Neural progenitor cell (in vitro differentiated cells): Measurements from ENCODE around the gene UNC45A.

ENCODE experiments used
- EZH2 ChIP-seq: fragments of 200-600 bp; sonication (generic); IDR thresholded peaks from 2 replicates; pipeline ENCODE4 v1.6.1; 2017; ENCODE audit warnings: antibody characterized with exemption, mild to moderate bottlenecking, moderate library complexity
- TF ChIP-seq, protein P1 (sequence below): fragments of 200-600 bp; sonication (generic); IDR thresholded peaks from 2 replicates; pipeline ENCODE4 v1.5.1; 2017; ENCODE audit warnings: antibody characterized with exemption, mild to moderate bottlenecking

DNA sequence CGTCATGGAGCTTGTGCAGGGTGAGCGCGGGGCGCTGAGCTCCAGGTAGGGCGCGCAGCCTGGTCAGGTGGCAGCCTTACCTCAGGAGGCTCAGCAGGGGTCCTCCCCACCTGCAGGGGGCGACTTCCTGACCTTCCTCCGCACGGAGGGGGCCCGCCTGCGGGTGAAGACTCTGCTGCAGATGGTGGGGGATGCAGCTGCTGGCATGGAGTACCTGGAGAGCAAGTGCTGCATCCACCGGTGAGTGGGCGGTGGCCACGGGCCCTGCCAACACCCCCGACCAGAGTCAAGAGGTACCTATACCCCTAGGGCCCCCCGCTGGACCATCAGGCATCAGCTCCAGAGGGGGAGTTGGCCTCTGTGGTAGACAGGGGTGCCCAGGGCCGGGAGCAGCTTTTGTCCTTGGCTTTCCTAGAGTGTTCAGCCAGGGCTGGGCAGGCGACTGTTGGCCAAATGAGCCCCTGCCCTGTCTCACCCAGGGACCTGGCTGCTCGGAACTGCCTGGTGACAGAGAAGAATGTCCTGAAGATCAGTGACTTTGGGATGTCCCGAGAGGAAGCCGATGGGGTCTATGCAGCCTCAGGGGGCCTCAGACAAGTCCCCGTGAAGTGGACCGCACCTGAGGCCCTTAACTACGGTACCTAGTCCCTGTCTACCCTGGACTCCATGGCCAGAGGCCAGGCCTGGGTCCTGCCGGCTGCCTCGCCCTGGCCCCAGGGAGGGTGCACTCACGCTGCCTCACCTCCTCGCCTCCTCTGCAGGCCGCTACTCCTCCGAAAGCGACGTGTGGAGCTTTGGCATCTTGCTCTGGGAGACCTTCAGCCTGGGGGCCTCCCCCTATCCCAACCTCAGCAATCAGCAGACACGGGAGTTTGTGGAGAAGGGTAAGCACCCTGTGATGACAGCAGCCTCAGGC, 41.7 kb upstream of the UNC45A start:
- TF ChIP-seq, protein P1, sequence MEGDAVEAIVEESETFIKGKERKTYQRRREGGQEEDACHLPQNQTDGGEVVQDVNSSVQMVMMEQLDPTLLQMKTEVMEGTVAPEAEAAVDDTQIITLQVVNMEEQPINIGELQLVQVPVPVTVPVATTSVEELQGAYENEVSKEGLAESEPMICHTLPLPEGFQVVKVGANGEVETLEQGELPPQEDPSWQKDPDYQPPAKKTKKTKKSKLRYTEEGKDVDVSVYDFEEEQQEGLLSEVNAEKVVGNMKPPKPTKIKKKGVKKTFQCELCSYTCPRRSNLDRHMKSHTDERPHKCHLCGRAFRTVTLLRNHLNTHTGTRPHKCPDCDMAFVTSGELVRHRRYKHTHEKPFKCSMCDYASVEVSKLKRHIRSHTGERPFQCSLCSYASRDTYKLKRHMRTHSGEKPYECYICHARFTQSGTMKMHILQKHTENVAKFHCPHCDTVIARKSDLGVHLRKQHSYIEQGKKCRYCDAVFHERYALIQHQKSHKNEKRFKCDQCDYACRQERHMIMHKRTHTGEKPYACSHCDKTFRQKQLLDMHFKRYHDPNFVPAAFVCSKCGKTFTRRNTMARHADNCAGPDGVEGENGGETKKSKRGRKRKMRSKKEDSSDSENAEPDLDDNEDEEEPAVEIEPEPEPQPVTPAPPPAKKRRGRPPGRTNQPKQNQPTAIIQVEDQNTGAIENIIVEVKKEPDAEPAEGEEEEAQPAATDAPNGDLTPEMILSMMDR: no peak
- TF ChIP-seq EZH2: no peak
